ENCODE data around the gene SUPT4H1.

The SUPT4H1 gene

GRCh38 chr17:58316260-58316960, 35.6 kb downstream of the SUPT4H1 start:
- DNase-seq, result no peak

GRCh38 chr17:58315750-58316149, 36.3 kb downstream of the SUPT4H1 start:
- DNase-seq, result no peak

- DNase-seq, result no peak
Observed at GRCh38 chr17:58315281-58315711, 36.7 kb downstream of the SUPT4H1 start.

GRCh38 chr17:58314706-58315015, 37.3 kb downstream of the SUPT4H1 start:
- DNase-seq, result no peak

- no peak for DNase-seq
Observed at GRCh38 chr17:58313815-58314705, 37.9 kb downstream of the SUPT4H1 start.

GRCh38 chr17:58312829-58313228, 39.2 kb downstream of the SUPT4H1 start:
- DNase-seq, result no peak

GRCh38 chr17:58312021-58312630, 39.9 kb downstream of the SUPT4H1 start:
- DNase-seq, result no peak

- DNase-seq, result no peak
Observed at GRCh38 chr17:58311429-58311894, 40.5 kb downstream of the SUPT4H1 start.

GRCh38 chr17:58310511-58311428, 41.2 kb downstream of the SUPT4H1 start:
- DNase-seq, result no peak

- DNase-seq, result no peak
Observed at GRCh38 chr17:58309918-58310259, 42.1 kb downstream of the SUPT4H1 start.

GRCh38 chr17:58308985-58309917, 42.8 kb downstream of the SUPT4H1 start:
- DNase-seq, result no peak

- no peak for DNase-seq
Observed at GRCh38 chr17:58308173-58308984, 43.6 kb downstream of the SUPT4H1 start.

- no peak for DNase-seq
Observed at GRCh38 chr17:58307468-58308172, 44.4 kb downstream of the SUPT4H1 start.

GRCh38 chr17:58306131-58306951, 45.7 kb downstream of the SUPT4H1 start:
- no peak for DNase-seq

GRCh38 chr17:58305626-58306025, 46.4 kb downstream of the SUPT4H1 start:
- DNase-seq, result no peak

GRCh38 chr17:58304750-58305486, 47.1 kb downstream of the SUPT4H1 start:
- no peak for DNase-seq

GRCh38 chr17:58303971-58304749, 47.8 kb downstream of the SUPT4H1 start:
- no peak for DNase-seq
